Stimulated activated naive CD8-positive, alpha-beta T cell treated with anti-CD3 and anti-CD28 coated beads, Interleukin-15, Interleukin-2, amounts not matched to agents 100 ng/mL and 50 ng/mL, for 24 hours (primary cell): ENCODE results near the gene COL5A1.
"Not testable (repeated sequence)": the region's sequence is repeated elsewhere in the genome, so short reads cannot be mapped to it uniquely, and the experiment has no call there.

Experiments used
- H3K27ac Mint-ChIP-seq: one replicate; pipeline ENCODE4 v1.8.0; 2021; ENCODE audit warnings: mild to moderate bottlenecking, mixed read lengths
- H3K27me3 Mint-ChIP-seq: one replicate; pipeline ENCODE4 v1.8.0; 2021; ENCODE audit warnings: mixed read lengths
- H3K36me3 Mint-ChIP-seq: one replicate; pipeline ENCODE4 v1.8.0; 2021; ENCODE audit warnings: low read depth, mixed read lengths
- H3K4me1 Mint-ChIP-seq: one replicate; pipeline ENCODE4 v1.8.0; 2021; ENCODE audit warnings: low read depth, mixed read lengths
- H3K4me3 Mint-ChIP-seq: one replicate; pipeline ENCODE4 v1.8.0; 2021; ENCODE audit warnings: mild to moderate bottlenecking, mixed read lengths
- H3K9me3 Mint-ChIP-seq: one replicate; pipeline ENCODE4 v1.8.0; 2021; ENCODE audit warnings: mixed read lengths

COL5A1 gene

DNA sequence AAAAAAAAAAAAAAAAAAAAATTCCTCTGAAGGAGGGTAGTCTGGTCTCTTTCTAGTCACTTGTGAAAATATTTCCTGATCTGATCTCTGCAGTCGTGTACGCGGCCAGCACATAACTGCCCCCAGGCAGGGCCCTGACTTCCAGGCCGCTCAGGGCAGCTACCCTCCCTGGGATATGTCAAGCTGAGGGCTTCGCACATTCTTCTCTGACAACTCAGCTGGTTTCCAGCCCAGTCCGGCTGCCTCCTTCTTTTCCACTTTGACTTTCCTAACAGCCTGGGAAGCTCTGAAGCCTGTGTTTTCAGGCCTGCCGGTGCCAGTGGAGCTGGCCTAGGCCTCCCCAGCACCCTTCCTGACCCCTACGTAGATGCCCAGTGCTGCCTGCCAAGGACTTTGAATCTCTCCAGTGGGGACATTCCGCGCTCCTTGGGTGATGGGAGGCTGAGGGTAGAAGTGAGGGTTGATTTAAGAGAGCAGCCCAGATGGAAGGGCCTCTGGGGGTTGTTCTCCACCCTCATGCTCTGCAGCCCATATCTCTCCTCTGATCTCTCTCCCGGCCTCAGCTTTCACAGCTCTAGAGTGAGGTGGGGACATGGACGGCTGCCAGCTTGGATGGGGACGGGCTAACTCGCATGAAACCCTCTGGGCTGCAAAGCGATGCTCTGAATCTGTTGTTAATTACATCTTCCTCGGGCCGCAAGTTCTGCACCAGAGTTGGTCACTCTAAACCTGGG is 20.7 kb downstream of the COL5A1 start:
- H3K27ac Mint-ChIP-seq = no peak overlapping the region
- no peak overlapping the region for H3K4me3 Mint-ChIP-seq
- peaks cover 3% of the 10 kb centered on the region for H3K27me3 Mint-ChIP-seq
- H3K36me3 Mint-ChIP-seq = no peaks in the 10 kb centered on the region
- no peaks in the 10 kb centered on the region for H3K4me1 Mint-ChIP-seq
- peaks cover 5% of the 10 kb centered on the region for H3K9me3 Mint-ChIP-seq

DNA sequence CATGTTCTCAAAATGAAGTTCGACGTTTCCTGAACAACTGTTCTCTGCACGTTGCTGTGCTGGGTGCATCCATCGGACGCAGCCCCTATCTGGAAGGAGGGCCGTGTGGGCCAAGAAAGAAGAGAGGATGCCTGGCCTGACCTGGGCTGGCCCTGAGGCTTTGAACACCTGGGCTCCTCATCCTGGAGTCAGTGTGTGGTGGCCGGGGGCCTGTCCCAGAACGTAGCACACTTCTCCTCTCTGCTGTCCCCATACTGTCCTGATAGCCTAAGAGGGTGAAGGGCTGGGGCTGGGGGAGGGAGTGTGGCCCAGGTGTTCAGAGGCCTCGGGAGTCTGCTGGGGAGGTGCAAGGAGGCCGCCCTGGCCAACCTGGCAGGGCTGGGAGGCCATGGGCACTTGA is 21.5 kb downstream of the COL5A1 start:
- Mint-ChIP-seq H3K4me3 (no peak overlapping the region), H3K36me3 (no peaks in the 10 kb centered on the region), H3K9me3 (peaks cover 5% of the 10 kb centered on the region), H3K4me1 (no peaks in the 10 kb centered on the region), H3K27ac (no peak overlapping the region), H3K27me3 (peaks cover 3% of the 10 kb centered on the region)

DNA sequence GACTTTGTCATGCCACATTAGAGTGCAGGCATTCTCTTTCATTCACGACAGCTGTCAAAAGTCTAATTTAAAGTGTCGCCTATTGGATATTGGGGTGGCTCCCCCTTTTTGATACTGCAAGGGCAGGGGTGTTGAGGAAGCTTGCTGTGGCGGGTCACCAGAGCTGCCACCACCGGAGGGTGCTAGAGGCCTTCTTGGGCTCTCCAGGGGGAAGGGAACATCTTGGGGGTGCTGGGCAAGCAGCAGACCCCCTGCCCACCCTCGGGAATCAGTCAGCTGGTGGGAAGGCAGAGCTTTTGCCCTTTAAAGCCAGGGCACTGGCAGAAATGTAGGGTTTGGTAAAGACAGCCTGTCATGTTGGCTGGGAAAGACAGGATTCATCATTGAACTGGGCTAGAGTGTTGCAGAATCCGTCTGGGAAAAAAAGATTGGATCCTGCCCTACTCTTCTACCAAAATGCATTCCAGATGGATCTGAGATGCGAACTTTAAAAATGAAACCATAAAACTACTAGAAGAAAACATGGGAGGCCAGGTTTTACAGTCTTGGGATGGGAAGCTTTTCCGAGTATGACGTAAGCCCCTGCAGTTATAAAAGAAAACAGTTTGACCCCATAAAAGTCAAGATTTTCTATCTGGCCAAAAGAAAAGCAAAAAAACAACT is 22.3 kb downstream of the COL5A1 start:
- H3K27ac Mint-ChIP-seq = no peak overlapping the region
- no peak overlapping the region for H3K4me3 Mint-ChIP-seq
- H3K4me1 Mint-ChIP-seq = no peaks in the 10 kb centered on the region
- H3K9me3 Mint-ChIP-seq = peaks cover 5% of the 10 kb centered on the region
- no peaks in the 10 kb centered on the region for H3K36me3 Mint-ChIP-seq
- peaks cover 3% of the 10 kb centered on the region for H3K27me3 Mint-ChIP-seq

DNA sequence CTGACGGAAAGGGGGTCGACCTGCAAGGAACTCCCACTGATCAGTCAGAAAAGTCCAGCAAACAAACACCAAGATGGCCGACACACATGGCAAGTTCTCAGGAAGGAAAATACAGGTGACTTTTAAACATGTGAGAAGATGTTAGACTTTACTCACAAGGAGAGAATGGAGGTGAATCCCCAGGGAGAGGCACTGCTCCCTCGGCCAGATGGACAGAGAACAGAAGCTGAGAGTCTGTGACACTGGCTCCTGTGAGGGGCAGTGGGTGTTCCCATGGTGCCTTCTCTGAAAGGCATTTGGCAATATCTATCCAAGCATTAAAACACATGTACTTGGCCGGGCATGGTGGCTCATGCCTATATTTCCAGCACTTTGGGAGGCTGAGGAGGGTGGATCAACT is 22.8 kb downstream of the COL5A1 start:
- peaks cover 3% of the 10 kb centered on the region for H3K27me3 Mint-ChIP-seq
- H3K36me3 Mint-ChIP-seq = no peaks in the 10 kb centered on the region
- H3K27ac Mint-ChIP-seq = no peak overlapping the region
- no peak overlapping the region for H3K4me3 Mint-ChIP-seq
- H3K4me1 Mint-ChIP-seq = no peaks in the 10 kb centered on the region
- peaks cover 5% of the 10 kb centered on the region for H3K9me3 Mint-ChIP-seq

DNA sequence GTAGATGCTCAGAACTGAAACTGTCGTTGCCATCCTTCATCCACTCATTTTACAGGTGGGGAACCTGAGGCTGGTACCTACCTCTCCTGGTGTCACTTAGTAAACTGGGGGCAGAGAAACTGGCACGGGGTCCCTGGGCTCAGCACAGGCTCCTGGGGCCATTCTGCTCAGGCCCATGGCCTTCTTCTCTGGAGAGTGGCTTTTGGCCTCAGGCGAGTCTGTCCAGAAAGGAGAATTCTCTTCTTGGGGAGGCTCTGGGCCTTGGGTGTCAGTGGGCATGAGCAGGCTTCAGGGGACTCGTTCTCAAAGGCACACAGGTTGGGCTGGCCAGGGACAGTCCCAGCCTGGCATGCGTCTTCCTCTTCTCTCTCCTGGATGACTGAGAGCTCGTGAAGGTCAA is 24.6 kb downstream of the COL5A1 start:
- Mint-ChIP-seq H3K4me3 (no peak overlapping the region), H3K4me1 (no peaks in the 10 kb centered on the region), H3K27me3 (peaks cover 3% of the 10 kb centered on the region), H3K36me3 (no peaks in the 10 kb centered on the region), H3K27ac (no peak overlapping the region), H3K9me3 (no peaks in the 10 kb centered on the region)

DNA sequence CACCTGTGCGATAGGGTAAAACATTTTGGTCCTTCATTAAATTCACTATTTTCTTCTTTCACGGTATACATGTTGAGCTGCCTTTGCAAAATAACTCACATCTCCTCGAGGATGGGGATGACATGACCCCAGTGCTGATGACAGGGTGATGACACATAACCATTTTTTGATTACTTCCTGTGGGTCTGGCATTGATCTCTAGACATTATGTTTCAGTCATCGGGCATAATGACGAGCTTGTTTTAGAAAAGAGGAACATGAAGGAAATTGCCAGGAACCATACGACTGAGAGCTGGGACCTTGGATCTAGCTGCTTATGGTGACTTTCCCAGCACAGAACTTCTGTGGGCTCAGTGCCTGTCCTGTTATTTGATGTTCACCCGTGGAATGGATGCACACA is 25.2 kb downstream of the COL5A1 start:
- Mint-ChIP-seq H3K4me1 (no peaks in the 10 kb centered on the region), H3K27ac (no peak overlapping the region), H3K27me3 (peaks cover 3% of the 10 kb centered on the region), H3K9me3 (no peaks in the 10 kb centered on the region), H3K4me3 (no peak overlapping the region), H3K36me3 (no peaks in the 10 kb centered on the region)

DNA sequence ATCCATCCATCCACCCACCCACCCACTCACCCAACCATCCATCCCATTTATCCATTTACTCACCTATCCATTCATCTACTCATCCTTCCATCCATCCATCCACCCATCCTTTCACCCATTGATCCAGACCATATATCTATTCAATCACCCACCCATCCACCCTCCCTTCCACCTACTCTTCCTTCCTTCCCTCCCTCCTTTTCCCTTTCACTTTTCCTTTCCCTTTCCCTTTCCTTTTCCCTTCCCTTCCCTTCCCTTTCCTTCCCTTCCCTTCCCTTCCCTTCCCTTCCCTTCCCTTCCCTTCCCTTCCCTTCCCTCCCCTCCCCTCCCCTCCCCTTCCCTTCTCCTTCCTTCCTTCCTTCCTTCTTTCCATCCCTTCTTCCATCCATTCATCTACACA is 27.4 kb downstream of the COL5A1 start:
- H3K4me3 Mint-ChIP-seq, H3K27me3 Mint-ChIP-seq, H3K36me3 Mint-ChIP-seq, H3K9me3 Mint-ChIP-seq, H3K4me1 Mint-ChIP-seq, H3K27ac Mint-ChIP-seq: not testable (repeated sequence)

DNA sequence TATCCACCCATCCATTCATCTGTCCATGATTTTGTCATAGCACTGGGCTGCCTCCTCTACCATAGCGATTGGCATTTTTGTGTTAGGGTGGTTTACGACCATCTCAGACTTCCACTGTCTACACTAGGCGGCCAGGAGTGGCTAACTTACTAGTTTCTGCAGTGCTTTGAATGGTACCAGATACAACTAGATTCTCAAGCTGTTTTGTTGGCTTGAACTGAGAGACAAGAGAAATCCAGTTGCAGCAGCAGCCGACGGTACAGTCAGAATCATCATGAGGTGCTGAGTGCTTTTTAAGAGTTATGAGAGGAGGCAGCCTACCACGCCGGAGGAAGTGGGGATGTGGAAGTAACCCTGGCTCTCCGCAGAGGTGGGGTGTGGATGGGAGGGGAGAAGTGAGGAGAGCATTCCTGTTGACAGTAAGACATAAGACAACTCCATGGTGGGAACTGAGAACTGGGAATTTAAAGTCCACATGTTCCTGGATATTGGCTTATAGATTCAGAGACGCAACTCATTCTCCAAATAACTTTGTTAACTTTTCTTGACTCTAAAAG is 27.9 kb downstream of the COL5A1 start:
- Mint-ChIP-seq H3K36me3 (no peaks in the 10 kb centered on the region), H3K27me3 (peaks cover 4% of the 10 kb centered on the region), H3K9me3 (peaks cover 3% of the 10 kb centered on the region), H3K4me3 (no peak overlapping the region), H3K4me1 (no peaks in the 10 kb centered on the region), H3K27ac (no peak overlapping the region)

DNA sequence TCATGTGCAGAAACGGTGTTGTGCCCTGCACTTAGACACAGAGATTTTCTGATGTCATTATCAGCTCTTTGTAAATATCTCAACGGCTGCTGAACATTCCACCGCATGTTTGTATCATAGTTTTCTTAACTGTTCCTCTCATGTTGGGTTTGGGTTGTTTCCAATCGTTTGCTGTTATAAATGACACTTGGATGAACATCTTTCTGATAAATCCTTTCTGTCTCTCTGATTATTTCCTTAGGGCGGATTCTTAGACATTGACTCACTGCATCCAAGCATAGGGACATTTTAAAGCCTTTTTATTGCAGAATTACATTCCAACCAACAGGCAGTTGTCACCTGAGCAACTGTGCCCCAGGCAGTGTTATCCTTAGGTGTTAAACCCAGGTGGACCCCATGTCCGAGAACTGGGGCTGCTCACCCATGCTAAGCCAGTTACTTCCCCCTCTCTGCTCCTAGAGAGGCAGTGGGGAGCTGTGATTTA is 28.5 kb downstream of the COL5A1 start:
- Mint-ChIP-seq H3K36me3 (no peaks in the 10 kb centered on the region), H3K27ac (no peak overlapping the region), H3K4me3 (no peak overlapping the region), H3K9me3 (peaks cover 3% of the 10 kb centered on the region), H3K27me3 (peaks cover 4% of the 10 kb centered on the region), H3K4me1 (no peaks in the 10 kb centered on the region)

DNA sequence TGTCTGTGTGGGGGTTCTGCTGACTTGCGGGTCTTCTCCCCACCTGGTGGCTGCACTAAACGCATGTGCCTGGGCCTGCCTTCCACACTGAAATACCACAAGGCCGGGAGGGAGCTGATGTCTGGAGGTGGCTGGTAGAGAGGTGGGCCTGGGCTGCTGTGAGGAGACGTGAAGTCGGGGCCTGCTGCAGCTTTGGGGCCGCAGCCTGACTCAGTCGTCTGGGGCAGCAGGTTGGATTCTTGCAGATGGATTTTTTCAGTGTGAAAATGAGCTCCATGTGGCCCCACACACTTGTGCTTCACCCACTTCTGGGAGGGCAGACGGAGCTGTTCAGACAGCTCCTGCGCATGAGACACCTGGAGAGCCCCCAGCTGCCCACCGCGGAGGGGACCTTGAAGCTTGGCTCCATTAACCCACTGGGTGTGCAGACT is 29.3 kb downstream of the COL5A1 start:
- H3K9me3 Mint-ChIP-seq = peaks cover 7% of the 10 kb centered on the region
- peaks cover 4% of the 10 kb centered on the region for H3K27me3 Mint-ChIP-seq
- no peak overlapping the region for H3K27ac Mint-ChIP-seq
- no peaks in the 10 kb centered on the region for H3K4me1 Mint-ChIP-seq
- no peaks in the 10 kb centered on the region for H3K36me3 Mint-ChIP-seq
- no peak overlapping the region for H3K4me3 Mint-ChIP-seq

DNA sequence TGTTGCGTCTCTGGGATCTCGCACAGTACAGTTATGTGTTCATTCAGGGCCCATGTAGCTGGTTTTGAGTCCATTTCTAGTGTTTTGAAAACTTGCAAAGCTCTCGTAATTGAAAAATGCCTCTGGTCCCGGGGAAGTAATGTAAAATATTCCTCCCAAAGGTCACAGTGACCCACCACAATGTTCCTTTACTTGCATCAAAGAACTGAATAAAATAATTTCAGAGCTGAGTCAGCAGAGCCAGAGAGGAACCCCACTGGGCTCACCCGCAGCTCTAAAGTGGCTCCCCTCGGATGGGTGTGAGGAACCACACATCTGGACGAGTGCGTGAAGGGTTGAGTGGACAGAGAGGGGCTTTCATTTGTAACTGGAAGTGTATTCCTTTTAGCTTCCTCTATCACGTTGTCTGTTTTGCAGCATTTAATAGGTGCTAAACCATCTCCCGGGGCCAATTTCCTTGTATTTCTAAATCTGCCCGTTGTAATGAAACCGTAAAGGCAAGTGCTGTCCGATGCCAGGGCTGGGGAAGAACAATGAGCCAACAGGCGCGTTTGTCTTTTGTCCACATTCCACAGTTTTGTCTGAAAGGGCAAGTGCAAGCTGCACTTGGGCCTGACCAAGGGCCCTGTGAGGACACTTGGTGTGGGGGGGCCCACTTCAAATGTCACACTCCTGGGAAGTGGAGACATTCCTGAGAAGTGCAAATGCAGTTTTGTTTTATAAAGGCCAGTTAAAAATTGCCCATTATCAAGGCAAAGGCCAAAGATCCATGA is 29.9 kb downstream of the COL5A1 start:
- no peak overlapping the region for H3K4me3 Mint-ChIP-seq
- H3K27ac Mint-ChIP-seq = no peak overlapping the region
- H3K4me1 Mint-ChIP-seq = no peaks in the 10 kb centered on the region
- peaks cover 7% of the 10 kb centered on the region for H3K9me3 Mint-ChIP-seq
- no peaks in the 10 kb centered on the region for H3K36me3 Mint-ChIP-seq
- peaks cover 4% of the 10 kb centered on the region for H3K27me3 Mint-ChIP-seq

DNA sequence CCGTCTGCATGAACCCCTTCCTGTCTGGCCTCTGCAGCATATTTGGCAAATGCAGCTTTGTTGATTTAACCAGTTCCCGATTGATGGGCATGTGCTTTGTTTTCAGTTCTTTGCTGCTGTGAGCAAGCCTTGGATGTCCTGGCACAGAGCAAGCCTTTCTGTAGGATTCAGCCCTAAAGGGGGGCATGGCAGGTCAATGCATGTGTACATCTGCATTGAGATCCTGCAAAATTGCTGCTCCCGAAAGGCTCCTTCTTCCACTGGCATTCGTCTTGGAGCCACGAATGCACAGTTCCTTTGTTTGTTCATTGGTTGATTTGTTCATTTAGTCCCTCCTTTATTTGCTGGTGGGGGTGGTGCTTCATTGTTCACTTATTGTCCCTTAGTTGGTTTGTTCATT is 34.8 kb downstream of the COL5A1 start:
- no peak overlapping the region for H3K4me3 Mint-ChIP-seq
- no peaks in the 10 kb centered on the region for H3K4me1 Mint-ChIP-seq
- no peak overlapping the region for H3K27ac Mint-ChIP-seq
- peaks cover 7% of the 10 kb centered on the region for H3K9me3 Mint-ChIP-seq
- H3K36me3 Mint-ChIP-seq = no peaks in the 10 kb centered on the region
- peaks cover 4% of the 10 kb centered on the region for H3K27me3 Mint-ChIP-seq

DNA sequence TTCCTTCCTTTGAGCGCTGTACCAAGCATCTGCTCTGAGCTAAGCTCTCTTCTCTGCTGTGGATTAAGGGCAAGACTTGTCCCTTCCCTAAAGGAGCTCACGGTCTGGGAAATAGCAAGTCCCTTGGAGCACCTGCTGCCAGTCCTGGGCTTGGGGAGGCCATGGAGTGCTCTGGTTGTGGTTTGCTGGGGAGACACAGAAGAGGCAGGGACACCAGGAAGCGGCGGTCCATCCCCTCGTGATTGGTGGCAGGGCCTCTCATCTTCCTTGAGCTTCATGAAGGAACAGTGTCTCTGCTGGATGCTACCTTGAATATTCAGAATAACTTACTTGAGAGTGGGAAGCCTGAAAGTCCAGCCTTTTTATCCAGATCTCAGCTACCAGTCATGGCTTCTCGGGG is 35.3 kb downstream of the COL5A1 start:
- H3K27ac Mint-ChIP-seq = no peak overlapping the region
- no peak overlapping the region for H3K4me3 Mint-ChIP-seq

DNA sequence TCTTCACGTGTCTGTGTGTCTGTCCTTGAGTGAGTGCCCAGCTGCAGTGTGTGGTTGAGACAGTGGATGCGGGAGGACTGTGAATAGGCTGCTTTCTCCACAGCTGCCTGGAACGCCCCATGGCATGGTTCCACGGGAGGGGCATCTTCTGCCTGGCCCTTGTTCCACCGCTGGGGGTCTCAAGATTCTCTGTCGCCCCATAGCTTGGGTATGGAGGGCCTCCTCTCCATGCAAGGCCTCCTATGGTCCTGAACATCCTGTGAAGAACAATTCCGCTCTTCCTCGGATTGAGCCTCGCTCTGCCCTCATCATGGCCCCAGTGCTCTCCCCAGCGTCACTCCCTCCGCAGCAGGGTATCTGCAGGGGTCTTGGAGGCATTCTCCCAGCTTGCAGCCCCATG is 36.1 kb downstream of the COL5A1 start:
- Mint-ChIP-seq H3K27ac (no peak overlapping the region), H3K36me3 (no peaks in the 10 kb centered on the region), H3K27me3 (peaks cover 4% of the 10 kb centered on the region), H3K4me1 (no peaks in the 10 kb centered on the region), H3K9me3 (peaks cover 7% of the 10 kb centered on the region), H3K4me3 (no peak overlapping the region)

More for the DNA sequence above, 35.3 kb downstream of the COL5A1 start:
- Mint-ChIP-seq H3K9me3 (peaks cover 7% of the 10 kb centered on the region), H3K36me3 (no peaks in the 10 kb centered on the region), H3K4me1 (no peaks in the 10 kb centered on the region), H3K27me3 (peaks cover 4% of the 10 kb centered on the region)

DNA sequence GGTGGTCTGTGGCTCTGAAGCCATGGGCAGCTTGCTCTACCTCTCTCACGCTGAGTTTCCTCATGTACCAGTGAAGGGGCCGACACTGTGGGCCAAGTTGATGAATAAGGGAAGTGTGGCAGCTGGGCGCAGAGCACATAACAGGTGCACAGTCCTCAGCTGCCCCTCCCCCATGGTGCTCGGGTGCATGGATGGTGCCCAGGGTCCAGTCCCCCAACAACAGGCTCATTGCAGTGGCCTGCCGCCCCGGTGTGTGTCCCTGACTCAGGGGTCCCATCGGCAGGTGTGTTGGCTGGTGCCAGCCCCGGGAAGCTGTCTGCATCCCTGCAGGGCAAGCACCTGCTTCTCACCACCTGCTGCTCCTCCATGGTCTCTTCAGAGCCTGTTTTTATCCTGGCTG is 36.6 kb downstream of the COL5A1 start:
- H3K4me3 Mint-ChIP-seq = no peak overlapping the region
- no peaks in the 10 kb centered on the region for H3K36me3 Mint-ChIP-seq

More for the DNA sequence above, 36.6 kb downstream of the COL5A1 start:
- H3K27ac Mint-ChIP-seq = no peak overlapping the region
- peaks cover 7% of the 10 kb centered on the region for H3K9me3 Mint-ChIP-seq
- H3K27me3 Mint-ChIP-seq = peaks cover 4% of the 10 kb centered on the region
- H3K4me1 Mint-ChIP-seq = no peaks in the 10 kb centered on the region
